ENCODE data around the gene SEMA7A.

DNA sequence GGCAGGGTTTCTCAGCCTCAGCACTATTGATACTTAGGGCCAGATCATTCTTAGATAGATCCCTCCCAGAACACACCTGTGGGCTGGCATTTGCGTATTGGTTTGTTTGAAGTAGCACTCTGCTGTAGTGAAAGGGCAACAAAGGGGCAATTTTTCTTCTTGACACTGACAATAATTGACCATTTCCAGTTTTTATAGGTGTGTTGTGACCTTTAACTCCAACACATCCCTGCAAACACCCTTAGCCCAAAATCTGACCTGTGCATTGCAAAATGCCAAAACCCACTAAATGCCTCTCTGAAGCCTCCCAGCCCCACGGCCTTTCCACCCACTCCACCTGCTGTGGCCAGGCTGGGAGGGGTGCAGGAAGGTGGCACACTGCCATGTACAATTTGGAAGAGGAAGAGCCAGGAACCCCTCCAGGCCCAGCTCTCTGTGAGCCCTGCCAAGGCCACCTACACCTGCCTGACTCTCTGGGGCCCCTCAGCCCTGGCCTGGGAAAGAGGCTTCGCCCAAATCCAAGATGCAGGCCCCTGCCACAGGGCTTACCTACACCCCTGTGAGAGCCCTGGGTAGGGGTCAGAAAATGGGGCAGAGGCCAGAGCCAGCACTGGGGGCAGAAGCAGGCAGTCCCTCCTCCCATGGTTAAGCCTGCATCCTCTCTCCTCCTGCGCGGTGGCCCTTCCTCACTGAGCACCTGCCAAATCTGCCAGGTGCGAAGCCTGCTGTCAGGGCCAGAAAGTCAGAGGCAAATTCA lies 56.8 kb downstream of the SEMA7A start:
- TF ChIP-seq CTCF (IDR thresholded peaks at IDR 0.05) (no peak), POLR2AphosphoS5 (IDR thresholded peaks at IDR 0.05) (no peak), POLR2A (IDR thresholded peaks at IDR 0.05) (no peak)

All from transverse colon (tissue), 4 donors.